ENCODE data around the gene ATXN8OS.
"Not testable (repeated sequence)": the region's sequence is repeated elsewhere in the genome, so short reads cannot be mapped to it uniquely, and the experiment has no call there.

ATXN8OS gene

DNA sequence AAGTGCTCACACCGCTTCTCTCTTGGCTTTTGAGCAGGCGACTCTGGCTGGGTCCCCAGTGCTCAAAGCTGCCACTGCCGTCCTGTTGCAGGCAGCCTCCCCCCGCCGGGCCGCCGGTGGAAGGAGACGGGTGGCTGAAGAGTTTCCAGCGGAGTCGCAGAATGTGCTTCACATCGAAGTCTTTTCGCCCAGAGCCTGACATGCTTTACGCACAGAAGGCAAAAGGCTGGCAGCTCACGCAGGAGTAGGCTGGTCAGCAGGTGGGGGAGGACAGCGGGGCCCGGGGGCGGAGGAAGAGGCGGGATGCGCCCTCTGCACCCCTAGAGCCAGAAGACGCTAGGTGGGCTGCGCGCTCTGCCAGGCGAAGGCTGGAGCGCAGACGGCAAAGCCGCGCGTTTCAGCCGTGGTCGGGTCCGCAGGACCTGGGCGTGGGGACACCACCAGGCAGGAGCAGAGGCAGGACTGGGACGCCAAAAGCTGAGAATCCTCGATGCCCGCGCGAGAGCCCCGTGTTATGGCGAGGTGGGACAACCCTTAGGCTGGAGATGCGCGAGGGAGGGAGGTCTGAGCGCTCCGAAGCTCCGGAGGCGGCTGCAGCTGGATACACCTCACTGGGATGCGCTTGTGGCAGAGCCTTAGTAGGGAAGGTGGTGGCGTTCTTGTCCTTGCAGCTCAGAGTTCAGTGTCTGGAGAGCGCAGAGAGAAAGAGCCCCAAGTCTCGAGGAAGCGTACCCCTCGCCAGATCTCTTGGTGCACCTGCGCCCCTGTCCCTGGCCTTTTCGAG is at the start of gene ATXN8OS:
Gene ATXN8OS (plus strand): TSS at position 329 of the 784 bp plus-strand sequence.
- no peak for DNase-seq

- DNase-seq = no peak
Measured at GRCh38 chr13:70080012-70080411, 27.6 kb upstream of the ATXN8OS start.

DNA sequence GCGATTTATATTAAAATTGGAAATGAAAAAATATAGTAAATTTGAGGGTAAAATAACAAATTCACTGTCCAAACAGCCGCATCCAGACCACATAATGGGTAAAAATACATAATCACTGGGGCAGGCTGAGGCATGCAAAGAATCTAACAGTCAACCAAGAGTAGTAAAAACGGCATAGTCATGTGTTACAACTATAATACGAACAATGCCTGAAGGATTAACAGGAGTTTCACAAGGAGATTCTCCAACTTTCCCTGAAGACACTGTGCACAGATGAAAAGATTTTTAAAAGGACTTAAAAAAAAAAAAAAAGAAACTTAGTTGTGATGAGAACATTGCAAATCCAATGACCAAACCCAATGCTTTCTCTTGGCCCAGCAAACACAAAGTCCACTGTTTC is 20.4 kb upstream of the ATXN8OS start:
- no peak for DNase-seq

DNA sequence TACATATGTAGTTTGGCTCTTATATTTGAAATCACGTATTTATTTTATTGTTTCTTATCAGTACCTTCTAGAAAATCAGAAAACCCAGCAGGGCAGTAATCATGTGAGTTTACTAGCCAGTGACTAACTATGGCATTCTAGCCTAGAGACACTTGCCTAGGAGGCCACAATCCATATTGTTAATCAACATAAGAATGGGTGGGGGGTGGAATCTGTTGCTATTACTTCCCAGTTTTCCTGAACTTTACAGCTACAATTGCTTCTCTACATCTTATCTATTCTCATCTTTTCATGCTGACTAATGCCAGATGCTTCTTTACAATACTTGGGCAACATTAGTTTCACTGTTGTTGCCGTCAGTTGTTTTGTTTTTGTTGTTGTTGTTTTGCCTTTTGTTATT is 18.7 kb upstream of the ATXN8OS start:
- DNase-seq = no peak

DNA sequence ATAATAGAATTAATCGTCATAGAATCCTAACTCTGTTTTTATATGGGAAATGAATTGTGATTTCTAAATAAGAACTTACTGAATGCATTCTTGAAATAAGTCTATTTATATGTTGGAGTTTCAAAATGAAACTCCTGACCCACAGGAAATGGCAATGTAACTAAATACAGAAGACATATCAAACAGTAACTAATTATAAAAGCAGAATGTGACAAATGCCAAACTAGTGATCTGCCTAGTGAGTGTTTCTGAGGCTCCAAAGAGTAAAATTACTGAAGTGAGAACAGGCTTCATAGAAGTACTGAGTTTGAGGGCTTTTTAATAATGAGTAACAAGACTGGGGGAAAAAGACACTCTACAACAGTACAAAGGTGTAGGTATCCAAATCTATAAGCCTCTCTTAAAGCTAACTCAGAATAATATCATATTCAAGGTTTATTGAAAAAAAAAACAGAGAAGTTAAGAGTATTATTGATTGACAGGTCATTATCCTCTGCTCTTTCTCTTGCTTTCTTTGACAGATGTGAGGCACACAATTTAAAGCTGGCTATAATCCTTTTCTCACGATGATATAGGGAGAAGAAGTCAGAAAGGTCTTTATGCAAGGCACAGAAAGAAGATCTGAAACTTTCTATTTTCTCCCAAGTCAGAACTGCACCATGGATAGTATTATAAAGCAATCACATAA is 17.4 kb upstream of the ATXN8OS start:
- DNase-seq = no peak

GRCh38 chr13:70098669-70099068 is 9.0 kb upstream of the ATXN8OS start:
- no peak for DNase-seq

DNA sequence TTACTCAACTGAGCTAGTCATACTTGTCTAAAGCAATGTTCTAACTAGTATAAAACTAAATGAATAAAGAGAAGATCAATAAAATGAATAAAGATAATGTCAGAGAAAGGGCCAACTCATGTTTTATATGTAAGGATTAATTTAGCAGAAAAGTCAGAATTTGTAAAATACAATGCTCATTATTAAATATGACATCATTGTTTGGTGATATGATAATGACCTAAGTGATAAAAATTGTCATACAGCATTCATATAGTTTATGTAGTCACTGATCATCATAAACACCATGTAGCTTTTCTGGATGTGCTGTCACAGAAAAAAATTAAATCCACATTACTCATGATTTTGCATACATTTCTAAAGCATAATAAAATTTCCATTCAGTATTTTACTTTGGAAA is 3.1 kb upstream of the ATXN8OS start:
- no peak for DNase-seq

DNA sequence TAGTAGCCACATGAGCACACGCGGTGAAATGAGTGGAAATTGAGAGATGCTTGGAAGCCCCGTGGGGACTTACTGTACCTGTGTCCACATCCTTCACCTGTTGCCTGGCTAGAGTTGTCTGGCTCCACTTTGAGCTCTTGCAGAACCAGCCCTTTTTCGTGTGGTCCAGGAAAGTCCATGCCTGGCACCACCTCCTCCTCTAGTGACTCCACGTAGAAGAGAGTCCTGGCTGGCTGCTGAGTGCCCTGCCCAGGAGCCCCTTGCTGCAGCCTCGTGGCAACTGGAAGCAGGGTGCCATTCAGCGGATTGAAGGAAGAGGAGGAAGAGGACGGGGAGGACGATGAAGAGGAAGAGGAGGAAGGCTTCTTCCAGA is 515 bp upstream of the ATXN8OS start:
- no peak for DNase-seq

DNA sequence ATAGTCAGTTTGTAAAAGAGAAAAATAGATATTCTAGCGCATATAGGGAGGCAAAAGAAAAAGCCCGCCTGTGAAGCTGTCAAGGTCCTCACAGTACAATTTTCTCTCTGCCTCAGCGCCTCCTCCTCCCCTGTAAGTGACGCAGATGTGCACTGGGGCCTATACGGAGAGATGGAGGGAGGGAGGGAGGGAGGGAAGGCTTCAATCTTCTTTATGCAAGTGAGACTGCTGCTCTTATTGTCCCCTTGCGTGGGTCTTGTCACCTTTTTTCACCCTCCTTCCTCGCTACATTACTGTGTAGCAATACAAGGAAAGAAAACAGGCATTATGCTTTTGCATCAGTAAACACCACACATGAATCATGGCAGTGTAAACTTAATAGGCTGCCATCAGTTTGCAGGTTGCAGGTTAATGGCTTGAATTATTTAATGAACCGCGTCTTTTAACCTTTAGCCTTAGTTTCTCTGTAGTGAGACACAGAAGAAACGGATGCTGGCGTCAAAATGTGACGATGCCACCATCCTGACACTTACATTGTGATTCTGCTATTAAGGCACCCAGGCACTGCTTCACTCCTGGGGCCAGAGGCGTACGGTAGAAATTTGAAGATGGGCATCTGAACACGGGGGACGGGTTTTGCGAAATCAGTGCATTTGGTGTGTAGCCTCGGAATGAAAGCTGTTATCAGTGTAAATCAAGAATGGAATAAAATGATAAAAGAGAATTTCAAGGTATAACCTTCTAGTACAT is 905 bp downstream of the ATXN8OS start, which contains the start of gene KLHL1:
Gene KLHL1 (minus strand): TSS at position 97 of the 750 bp plus-strand sequence. CDS start 753 bp downstream, outside the sequence.
- DNase-seq = no peak

DNA sequence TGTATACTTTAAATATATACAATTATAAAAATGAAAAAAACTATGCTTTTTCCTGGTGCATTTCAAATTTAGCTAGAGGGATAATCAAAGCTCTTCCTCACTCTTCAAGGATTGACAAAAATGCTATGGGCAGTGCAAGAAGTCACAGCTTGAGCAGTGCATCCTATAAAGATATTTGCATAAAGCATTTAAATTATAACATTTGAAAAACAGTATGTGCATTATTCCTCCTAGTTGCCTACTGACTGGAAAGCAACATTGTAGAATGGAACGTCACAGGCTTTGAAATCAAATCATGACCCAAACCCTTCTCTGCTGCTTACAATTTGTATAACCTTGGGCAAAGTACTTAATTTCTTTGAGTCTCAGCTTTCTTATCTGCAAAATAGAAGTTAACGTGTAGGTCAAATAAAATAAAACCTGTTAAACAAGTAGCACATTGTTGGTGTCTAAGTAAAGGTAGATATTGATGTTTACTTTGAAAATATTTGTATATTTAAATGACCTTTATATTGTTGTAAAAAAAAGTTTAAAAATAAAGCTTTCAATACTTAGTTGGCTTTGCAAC is 9.8 kb downstream of the ATXN8OS start:
- DNase-seq = no peak

DNA sequence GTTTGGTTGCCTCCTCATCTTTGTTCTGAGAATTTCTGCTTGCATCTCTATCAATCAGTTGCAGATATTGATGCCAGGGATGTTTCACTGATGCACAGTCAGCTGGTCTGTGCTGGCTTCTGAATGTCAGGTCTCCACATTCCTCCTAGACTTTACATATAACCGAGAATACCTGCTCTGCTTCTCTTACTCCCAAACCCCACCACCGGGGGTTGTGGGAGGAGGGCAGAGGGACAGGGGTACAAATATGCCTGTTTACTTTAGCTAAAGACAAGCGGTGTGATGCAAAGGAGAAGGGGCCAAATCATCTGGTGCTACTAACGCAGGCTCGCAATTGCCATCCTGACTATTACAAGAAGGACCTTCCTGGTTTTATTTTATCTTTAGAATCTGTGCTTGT is 18.1 kb downstream of the ATXN8OS start:
- DNase-seq = no peak

- DNase-seq = no peak
Measured at GRCh38 chr13:70128098-70128497, 20.5 kb downstream of the ATXN8OS start.

DNA sequence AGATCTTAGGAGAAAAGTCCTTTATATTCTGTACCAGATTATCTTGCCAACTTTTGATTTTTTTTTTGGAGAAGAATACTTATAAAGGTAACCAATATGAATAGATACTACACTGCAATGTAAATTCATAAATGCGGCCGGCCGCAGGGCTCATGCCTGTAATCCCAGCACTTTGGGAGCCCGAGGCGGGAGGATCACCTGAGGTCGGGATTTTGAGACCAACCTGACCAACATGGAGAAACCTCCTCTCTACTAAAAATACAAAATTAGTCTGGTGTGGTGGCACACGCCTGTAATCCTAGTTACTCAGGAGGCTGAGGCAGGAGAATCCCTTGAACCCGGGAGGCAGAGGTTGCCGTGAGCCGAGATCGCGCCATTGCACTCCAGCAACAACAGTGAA is 35.0 kb downstream of the ATXN8OS start:
- not testable (repeated sequence) for DNase-seq

- peak; percentile 4 for DNase-seq
Measured at GRCh38 chr13:70162141-70162540, 54.5 kb downstream of the ATXN8OS start.

GRCh38 chr13:70170689-70171088 is 63.1 kb downstream of the ATXN8OS start:
- no peak for DNase-seq

DNA sequence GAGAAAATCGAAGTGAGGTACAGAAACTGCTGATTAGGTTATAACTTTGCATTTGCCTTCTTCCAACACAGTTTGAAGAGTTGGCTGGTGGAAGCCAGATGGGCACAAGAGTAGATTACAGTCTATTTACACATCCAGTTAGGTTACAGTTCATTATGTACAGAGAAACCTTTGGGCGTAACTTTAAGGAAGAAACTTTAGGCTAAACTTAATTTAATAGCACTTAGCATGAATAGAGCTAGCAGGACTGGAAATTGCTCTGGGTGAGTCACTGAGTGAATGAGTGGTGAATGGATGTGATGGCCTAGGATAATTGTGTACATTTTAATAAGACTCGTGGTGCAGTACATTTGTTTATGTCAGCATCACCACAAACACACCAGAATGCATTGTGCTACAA is 63.5 kb downstream of the ATXN8OS start:
- no peak for DNase-seq

DNA sequence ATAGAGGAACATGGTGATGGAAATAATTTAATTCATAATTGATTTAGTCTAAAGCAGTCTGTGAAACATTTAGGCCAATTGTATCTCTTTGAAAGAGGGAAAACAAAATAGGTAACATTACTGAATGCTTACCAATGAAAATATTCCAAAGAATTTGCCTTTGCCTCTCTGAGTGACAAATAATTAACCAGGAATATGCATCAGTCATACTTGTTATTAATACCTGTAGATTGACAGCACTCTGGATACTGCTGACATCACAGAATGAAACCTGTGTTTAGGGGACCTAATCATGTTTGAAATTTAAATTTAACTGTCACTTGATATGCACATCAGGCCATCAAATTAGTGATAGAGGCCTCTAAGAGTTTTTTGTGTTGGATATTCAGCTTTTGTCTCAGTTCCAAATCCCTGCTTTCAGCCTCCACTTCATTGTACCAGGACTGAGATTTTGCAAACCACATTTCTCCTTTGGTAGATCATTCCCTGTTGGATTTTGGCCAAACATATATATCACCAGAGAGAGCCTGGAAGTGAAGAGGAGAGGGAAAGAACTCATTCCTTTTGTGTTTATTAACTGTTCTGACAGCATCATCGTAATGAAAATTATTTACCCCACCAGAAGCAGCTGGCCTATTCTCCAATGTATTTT is 65.4 kb downstream of the ATXN8OS start:
- DNase-seq = no peak

DNA sequence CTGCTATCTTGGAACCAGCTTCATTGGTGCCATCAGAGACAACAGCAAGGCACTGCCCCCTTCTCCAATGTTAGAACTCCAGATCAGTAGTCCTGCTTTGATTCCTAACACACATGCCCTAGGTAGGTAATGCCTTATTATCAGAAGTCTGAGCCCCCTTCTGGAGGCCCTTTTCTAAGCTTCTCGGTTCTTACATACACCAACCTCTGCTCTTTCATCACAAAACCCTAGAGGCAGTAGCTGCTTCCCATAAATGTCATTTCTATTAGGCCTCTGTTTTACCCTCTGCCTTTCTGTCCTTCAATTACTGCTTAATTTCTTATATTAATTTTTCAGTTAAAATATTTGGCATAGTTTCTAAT is 66.0 kb downstream of the ATXN8OS start:
- no peak for DNase-seq

- no peak for DNase-seq
Measured at GRCh38 chr13:70178346-70178745, 70.7 kb downstream of the ATXN8OS start.

Measured in RPMI8226 (cell line).